Activated CD8-positive, alpha-beta memory T cell treated with anti-CD3 and anti-CD28 coated beads for 24 hours (primary cell): ENCODE results near the gene PGA5.
"Not testable (repeated sequence)": the region's sequence is repeated elsewhere in the genome, so short reads cannot be mapped to it uniquely, and the experiment has no call there.

Experiments
- DNase-seq: peaks from one replicate; pipeline ENCODE4 v3.0.0-alpha.2; 2020

The PGA5 gene

GRCh38 chr11:61229458-61229857, 11.5 kb upstream of the PGA5 start:
- DNase-seq, result not testable (repeated sequence)

GRCh38 chr11:61231033-61231432, 9.9 kb upstream of the PGA5 start:
- not testable (repeated sequence) for DNase-seq

- not testable (repeated sequence) for DNase-seq
These were observed 9.4 kb upstream of the PGA5 start for GRCh38 chr11:61231585-61231984.

- not testable (repeated sequence) for DNase-seq
These were observed 8.3 kb upstream of the PGA5 start for GRCh38 chr11:61232548-61233145.

- DNase-seq, result not testable (repeated sequence)
These were observed 3.8 kb upstream of the PGA5 start for GRCh38 chr11:61237130-61237529.

GRCh38 chr11:61240288-61240687, 687 bp upstream of the PGA5 start:
- DNase-seq, result not testable (repeated sequence)

- not testable (repeated sequence) for DNase-seq
These were observed 551 bp downstream of the PGA5 start for GRCh38 chr11:61241526-61241925.

- not testable (repeated sequence) for DNase-seq
These were observed 4.4 kb downstream of the PGA5 start for GRCh38 chr11:61245284-61245964.

- not testable (repeated sequence) for DNase-seq
These were observed 7.1 kb downstream of the PGA5 start for GRCh38 chr11:61248071-61248470.

- not testable (repeated sequence) for DNase-seq
These were observed 8.2 kb downstream of the PGA5 start for GRCh38 chr11:61249201-61249600.

- DNase-seq, result not testable (repeated sequence)
These were observed 10.1 kb downstream of the PGA5 start for GRCh38 chr11:61250796-61251765.

GRCh38 chr11:61252332-61252731, 11.4 kb downstream of the PGA5 start:
- not testable (repeated sequence) for DNase-seq

- peak; percentile 83 for DNase-seq
These were observed 13.5 kb downstream of the PGA5 start for GRCh38 chr11:61254403-61255025.

GRCh38 chr11:61256710-61257482, 15.9 kb downstream of the PGA5 start:
- DNase-seq, result no peak

GRCh38 chr11:61258546-61258945, 17.6 kb downstream of the PGA5 start:
- no peak for DNase-seq

- DNase-seq, result no peak
These were observed 18.4 kb downstream of the PGA5 start for GRCh38 chr11:61259363-61259762.

GRCh38 chr11:61264371-61264770, 23.4 kb downstream of the PGA5 start:
- DNase-seq, result no peak

GRCh38 chr11:61264795-61265194, 23.8 kb downstream of the PGA5 start:
- DNase-seq, result no peak

GRCh38 chr11:61265357-61265756, 24.4 kb downstream of the PGA5 start:
- no peak for DNase-seq

GRCh38 chr11:61266602-61267001, 25.6 kb downstream of the PGA5 start:
- no peak for DNase-seq

GRCh38 chr11:61267437-61267841, 26.5 kb downstream of the PGA5 start:
- DNase-seq, result no peak
